GM21447 (cell line): ENCODE measurements around the gene TUBA4B.

Experiments used
- ATAC-seq: cut with Tn5 transposase; IDR thresholded peaks from one replicate; pipeline ENCODE4 v1.9.1; 2021; ENCODE audit not compliant: unreplicated experiment

Gene TUBA4B

GRCh38 chr2:219252900-219253752 lies at the start of gene TUBA4B:
TSS of gene TUBA4B (plus strand) at chr2:219253243. CDS start at chr2:219253408, 165 bp downstream.
- ATAC-seq, result peak; percentile 1

GRCh38 chr2:219204425-219205164 lies 48.4 kb upstream of the TUBA4B start:
- ATAC-seq, result no peak

- no peak for ATAC-seq
Observed at GRCh38 chr2:219205165-219205538, 47.9 kb upstream of the TUBA4B start.

- no peak for ATAC-seq
Observed at GRCh38 chr2:219205981-219206327, 47.1 kb upstream of the TUBA4B start.

- peak; percentile 96 for ATAC-seq
Observed at GRCh38 chr2:219206328-219207133, 46.5 kb upstream of the TUBA4B start, which contains the start of gene ZFAND2B. TSS of gene ZFAND2B (plus strand) at chr2:219206782. CDS start at chr2:219206988, 206 bp downstream.

- no peak for ATAC-seq
Observed at GRCh38 chr2:219207134-219207883, 45.7 kb upstream of the TUBA4B start.

GRCh38 chr2:219207884-219208740 lies 44.9 kb upstream of the TUBA4B start:
- ATAC-seq, result no peak

- no peak for ATAC-seq
Observed at GRCh38 chr2:219209236-219210195, 43.5 kb upstream of the TUBA4B start.

- no peak for ATAC-seq
Observed at GRCh38 chr2:219210196-219210885, 42.7 kb upstream of the TUBA4B start.

GRCh38 chr2:219210886-219211362 lies 42.1 kb upstream of the TUBA4B start:
- no peak for ATAC-seq

GRCh38 chr2:219213026-219213415 lies 40.0 kb upstream of the TUBA4B start:
- ATAC-seq, result no peak

GRCh38 chr2:219213486-219214071 lies 39.5 kb upstream of the TUBA4B start:
- ATAC-seq, result no peak

GRCh38 chr2:219214141-219214540 lies 38.9 kb upstream of the TUBA4B start:
- ATAC-seq, result no peak

GRCh38 chr2:219214786-219215185 lies 38.3 kb upstream of the TUBA4B start:
- ATAC-seq, result no peak

GRCh38 chr2:219215871-219216534 lies 37.0 kb upstream of the TUBA4B start:
- no peak for ATAC-seq

- ATAC-seq, result no peak
Observed at GRCh38 chr2:219216535-219216915, 36.5 kb upstream of the TUBA4B start.

- ATAC-seq, result peak; percentile 34
Observed at GRCh38 chr2:219218217-219218731, 34.8 kb upstream of the TUBA4B start.
